OCI-LY1 (cell line): ENCODE measurements around the gene HSD11B1L.

ENCODE experiments used
- EZH2 ChIP-seq: fragments of 200-600 bp; sonication (generic), shearing (Covaris generic); IDR thresholded peaks from 2 replicates; pipeline ENCODE4 v1.8.0; 2017; ENCODE audit warnings: borderline replicate concordance, mixed run types, mild to moderate bottlenecking, antibody characterized with exemption, low read length, moderate library complexity, mixed read lengths
- TF ChIP-seq, protein P1 (sequence below): fragments of 200-600 bp; sonication (generic), shearing (Covaris generic); IDR thresholded peaks from 2 replicates; pipeline ENCODE4 v1.5.1; 2017; ENCODE audit warnings: mild to moderate bottlenecking, antibody characterized with exemption, low read length, moderate library complexity, mixed read lengths

DNA sequence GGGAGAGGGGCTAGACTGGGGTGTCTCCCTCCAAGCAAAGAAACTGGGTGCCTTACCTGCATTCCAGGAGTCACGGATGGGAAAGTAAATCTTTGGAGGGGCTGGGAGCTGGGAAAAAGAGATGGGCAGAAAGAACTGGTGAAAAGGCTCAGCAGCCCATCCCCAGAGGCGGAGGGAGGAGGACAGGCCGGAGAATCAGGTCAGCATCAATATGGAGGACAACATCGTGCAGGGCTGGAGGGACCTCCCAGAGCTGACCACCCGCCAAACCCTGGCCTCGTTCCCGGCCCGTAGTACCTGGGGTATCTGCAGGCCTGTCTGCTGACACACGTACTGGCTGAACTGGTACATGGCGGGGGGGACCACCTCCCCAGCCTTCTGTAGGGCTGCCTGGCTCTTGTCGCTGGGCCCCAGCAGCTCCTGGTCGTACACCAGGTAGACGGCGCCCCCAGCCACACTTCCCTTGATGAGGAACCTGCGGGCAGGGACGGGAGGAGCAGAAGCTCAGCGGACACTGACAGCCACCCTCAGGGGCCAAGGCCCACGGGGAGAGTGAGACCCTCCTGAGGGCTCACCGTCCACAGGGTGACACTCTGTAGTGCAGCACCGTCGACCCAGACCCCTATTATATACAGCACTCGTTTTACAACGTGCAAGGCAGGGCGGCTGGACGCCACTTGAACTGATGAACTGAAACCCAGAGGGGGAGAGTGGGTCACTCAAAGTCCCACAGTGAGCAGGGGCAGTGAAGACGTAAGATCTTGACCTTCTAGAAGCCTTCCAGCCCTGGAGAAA lies 1.3 kb upstream of the HSD11B1L start:
- no peak for TF ChIP-seq EZH2
- TF ChIP-seq, protein P1, sequence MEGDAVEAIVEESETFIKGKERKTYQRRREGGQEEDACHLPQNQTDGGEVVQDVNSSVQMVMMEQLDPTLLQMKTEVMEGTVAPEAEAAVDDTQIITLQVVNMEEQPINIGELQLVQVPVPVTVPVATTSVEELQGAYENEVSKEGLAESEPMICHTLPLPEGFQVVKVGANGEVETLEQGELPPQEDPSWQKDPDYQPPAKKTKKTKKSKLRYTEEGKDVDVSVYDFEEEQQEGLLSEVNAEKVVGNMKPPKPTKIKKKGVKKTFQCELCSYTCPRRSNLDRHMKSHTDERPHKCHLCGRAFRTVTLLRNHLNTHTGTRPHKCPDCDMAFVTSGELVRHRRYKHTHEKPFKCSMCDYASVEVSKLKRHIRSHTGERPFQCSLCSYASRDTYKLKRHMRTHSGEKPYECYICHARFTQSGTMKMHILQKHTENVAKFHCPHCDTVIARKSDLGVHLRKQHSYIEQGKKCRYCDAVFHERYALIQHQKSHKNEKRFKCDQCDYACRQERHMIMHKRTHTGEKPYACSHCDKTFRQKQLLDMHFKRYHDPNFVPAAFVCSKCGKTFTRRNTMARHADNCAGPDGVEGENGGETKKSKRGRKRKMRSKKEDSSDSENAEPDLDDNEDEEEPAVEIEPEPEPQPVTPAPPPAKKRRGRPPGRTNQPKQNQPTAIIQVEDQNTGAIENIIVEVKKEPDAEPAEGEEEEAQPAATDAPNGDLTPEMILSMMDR: no peak
